ENCODE data around the gene RTN4RL1. TPM values are rescaled to one million over a fixed set of nuclear protein-coding genes. Genes with fewer than 3 reads are reported as not detected.

The RTN4RL1 gene
- total and polyA plus RNA-seq, 11 donors: 1.7 to 4.9 (median 2.7) TPM

DNA sequence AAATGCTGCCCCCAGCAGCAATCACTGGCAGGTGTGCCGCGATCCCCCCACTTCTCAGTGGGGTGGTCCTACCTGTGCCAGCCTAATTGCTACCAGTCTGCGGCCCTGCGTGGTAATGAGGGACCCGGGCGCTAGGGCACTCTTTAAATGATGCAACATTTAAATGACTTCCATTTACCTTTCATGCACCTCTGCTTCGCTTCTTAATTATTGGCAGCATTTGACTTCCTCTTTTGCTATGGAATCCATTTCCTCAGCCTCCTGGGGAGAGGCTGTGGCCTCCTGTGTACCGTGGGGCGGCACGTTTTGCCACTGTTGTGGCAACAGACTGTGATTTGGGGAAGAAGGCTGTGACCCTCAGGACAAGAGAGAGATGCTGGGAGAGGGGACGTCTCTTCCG, 109.2 kb downstream of the RTN4RL1 start:
- Histone ChIP-seq H3K27ac (no peak overlapping the region), H3K9me3 (no peaks in the 10 kb centered on the region), H3K4me1 (no peaks in the 10 kb centered on the region), H3K36me3 (no peaks in the 10 kb centered on the region), H3K27me3 (peaks cover 0 to 17% (median 6%) of the 10 kb centered on the region in 9 donors), H3K4me3 (no peak overlapping the region)
- 70 to 81% (median 76%) methylated on average over 12 of the region's 12 CpGs for WGBS, 4 donors
- TF ChIP-seq, protein P1, sequence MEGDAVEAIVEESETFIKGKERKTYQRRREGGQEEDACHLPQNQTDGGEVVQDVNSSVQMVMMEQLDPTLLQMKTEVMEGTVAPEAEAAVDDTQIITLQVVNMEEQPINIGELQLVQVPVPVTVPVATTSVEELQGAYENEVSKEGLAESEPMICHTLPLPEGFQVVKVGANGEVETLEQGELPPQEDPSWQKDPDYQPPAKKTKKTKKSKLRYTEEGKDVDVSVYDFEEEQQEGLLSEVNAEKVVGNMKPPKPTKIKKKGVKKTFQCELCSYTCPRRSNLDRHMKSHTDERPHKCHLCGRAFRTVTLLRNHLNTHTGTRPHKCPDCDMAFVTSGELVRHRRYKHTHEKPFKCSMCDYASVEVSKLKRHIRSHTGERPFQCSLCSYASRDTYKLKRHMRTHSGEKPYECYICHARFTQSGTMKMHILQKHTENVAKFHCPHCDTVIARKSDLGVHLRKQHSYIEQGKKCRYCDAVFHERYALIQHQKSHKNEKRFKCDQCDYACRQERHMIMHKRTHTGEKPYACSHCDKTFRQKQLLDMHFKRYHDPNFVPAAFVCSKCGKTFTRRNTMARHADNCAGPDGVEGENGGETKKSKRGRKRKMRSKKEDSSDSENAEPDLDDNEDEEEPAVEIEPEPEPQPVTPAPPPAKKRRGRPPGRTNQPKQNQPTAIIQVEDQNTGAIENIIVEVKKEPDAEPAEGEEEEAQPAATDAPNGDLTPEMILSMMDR (IDR thresholded peaks at IDR 0.05): no peak
- TF ChIP-seq POLR2A (IDR thresholded peaks at IDR 0.05): no peak
- DNase-seq (peak in 1 of 5 donors; percentile 28), ATAC-seq (no peak)
- intact Hi-C loops (cut with DNase I): no loop called here

DNA sequence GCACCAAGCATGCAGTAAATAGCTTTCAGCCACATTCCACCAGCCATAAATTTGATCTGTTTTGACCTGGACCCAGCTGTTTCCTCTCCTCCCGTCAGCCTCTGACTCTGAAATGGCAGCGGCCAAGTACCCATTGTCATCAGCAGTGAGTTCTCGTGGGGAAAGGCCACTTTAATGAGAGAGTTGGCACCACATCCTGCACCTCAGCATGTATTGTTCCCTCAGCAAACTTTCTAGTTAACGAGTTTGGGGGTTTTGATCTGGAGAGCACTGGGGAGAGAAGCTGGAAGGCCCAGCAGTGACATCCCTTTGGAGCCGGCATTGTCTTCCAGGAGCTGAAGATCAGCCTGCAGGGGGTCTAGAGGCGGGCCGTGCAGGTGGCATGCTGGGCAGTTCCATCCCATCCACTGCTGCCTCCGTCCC, 110.5 kb downstream of the RTN4RL1 start:
- WGBS, 4 donors: 49 to 60% (median 52%) methylated on average over 8 of the region's 8 CpGs
- Histone ChIP-seq H3K36me3 (no peaks in the 10 kb centered on the region), H3K4me1 (no peaks in the 10 kb centered on the region), H3K27ac (no peak overlapping the region), H3K27me3 (peaks cover 0 to 25% (median 6%) of the 10 kb centered on the region in 9 donors), H3K9me3 (no peaks in the 10 kb centered on the region), H3K4me3 (no peak overlapping the region)
- ATAC-seq (no peak), DNase-seq (peak in 1 of 5 donors; percentile 23)
- no peak for TF ChIP-seq POLR2A (IDR thresholded peaks at IDR 0.05)
- TF ChIP-seq, protein P1 (IDR thresholded peaks at IDR 0.05): no peak
- intact Hi-C loops (cut with DNase I): no loop called here

DNA sequence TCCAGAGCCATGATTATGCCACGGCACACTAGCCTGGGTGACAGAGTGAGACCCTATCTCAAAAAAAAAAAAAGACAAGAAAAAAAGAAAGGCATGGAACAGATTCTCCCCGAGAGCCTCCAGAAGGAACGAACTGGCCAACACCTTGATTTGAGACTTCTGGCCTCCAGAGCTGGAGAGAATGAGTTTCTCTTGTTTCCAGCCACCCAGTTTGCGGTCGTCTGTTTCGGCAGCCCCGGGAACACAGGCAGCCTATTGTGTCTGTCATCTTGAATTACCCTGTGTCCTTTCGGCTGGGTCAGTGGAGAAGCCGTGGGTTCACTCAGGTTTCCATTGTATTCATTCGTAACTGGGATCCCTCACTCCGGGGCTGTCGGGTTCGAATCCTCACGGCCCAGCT, 111.4 kb downstream of the RTN4RL1 start:
- no peak overlapping the region for H3K27ac ChIP-seq
- no peaks in the 10 kb centered on the region for H3K9me3 ChIP-seq
- ATAC-seq (no peak), DNase-seq (no peak)
- H3K4me3 ChIP-seq: no peak overlapping the region
- H3K27me3 ChIP-seq: peaks cover 0 to 26% (median 6%) of the 10 kb centered on the region in 9 donors
- WGBS, 4 donors: 88 to 93% (median 89%) methylated on average over 14 of the region's 14 CpGs
- no peaks in the 10 kb centered on the region for H3K36me3 ChIP-seq
- intact Hi-C loops (cut with DNase I): no loop called here
- TF ChIP-seq POLR2A (IDR thresholded peaks at IDR 0.05): no peak
- TF ChIP-seq, protein P1 (IDR thresholded peaks at IDR 0.05): no peak
- peaks cover 0 to 5% (median 0%) of the 10 kb centered on the region in 12 donors for H3K4me1 ChIP-seq

DNA sequence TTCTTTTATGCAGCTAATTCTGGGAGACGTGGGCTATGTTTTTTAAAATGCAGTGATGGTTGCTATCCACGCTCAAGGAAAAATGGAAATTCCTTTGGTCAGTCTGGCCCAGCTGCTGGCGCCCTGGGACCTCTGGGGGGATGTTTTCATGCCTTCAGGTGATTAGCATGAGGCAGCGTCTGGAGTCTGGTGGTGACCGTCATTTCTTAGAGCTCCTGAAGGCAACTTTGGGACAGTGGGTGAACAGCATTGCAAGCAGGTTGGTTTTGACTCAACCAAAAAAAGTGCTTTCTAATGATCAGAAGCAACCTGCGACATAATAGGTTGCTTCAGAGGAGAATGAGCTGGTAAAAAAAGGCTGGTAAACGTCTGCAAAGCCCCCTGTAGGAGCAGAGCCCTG, 113.0 kb downstream of the RTN4RL1 start:
- DNase-seq: peak in 1 of 5 donors; percentile 2

More for the DNA sequence above, 113.0 kb downstream of the RTN4RL1 start:
- intact Hi-C loops (cut with DNase I): no loop called here
- Histone ChIP-seq H3K9me3 (no peaks in the 10 kb centered on the region), H3K36me3 (no peaks in the 10 kb centered on the region), H3K4me3 (no peak overlapping the region), H3K4me1 (peaks cover 0 to 15% (median 8%) of the 10 kb centered on the region in 12 donors), H3K27ac (no peak overlapping the region), H3K27me3 (peaks cover 0 to 41% (median 14%) of the 10 kb centered on the region in 9 donors)
- ATAC-seq: no peak
- no peak for TF ChIP-seq POLR2A (IDR thresholded peaks at IDR 0.05)
- TF ChIP-seq, protein P1 (IDR thresholded peaks at IDR 0.05): no peak
- WGBS, 4 donors: 52 to 71% (median 66%) methylated on average over 7 of the region's 7 CpGs

All from heart left ventricle (tissue), 16 donors.